ENCODE data around the gene RTP2. TPM values are rescaled to one million over a fixed set of nuclear protein-coding genes. Genes with fewer than 3 reads are reported as not detected.

Gene RTP2
- total RNA-seq, 1 donor from 2014 or later = not detected

DNA sequence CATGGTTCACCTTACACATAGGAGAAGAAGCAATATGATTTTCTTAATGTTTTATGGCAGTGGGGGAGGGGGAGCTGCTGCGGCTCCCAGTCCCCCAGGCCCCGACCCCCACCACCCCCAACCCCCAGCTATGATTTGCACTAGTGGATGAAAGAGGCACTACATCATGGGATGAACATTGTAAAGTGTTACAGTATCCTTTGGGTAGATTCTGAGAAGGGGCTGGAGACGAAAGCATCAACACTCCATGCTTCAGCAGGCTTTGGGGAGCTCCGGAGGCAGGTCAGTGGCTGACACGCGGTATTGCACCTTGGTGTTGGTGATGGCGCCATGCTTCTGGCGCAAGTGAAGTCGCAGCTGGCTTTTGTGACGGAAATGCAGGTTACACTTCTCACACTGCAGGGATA lies 19.9 kb upstream of the RTP2 start:
- no peak for DNase-seq
- no peak for ATAC-seq
- intact Hi-C loops (cut with micrococcal nuclease) = no loop called here

DNA sequence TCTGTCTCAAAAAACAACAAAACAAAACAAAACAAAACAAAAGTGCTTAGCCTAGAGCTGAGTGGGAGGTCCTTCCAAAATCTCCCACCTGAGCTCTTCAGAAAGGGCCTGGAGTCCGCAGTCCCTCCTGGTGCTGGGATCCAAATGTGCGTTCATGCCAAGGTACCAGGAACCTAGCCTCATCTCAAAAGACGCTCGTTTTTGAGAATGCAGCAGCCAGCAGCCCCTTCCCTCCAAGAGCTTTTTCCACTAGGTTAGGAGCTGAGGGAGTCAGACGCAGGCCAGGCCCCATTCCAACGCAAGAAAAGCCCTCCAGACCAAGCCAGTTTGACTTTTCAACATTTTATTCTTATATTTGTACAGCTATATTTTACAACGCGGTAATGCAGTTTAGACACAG lies 18.7 kb upstream of the RTP2 start:
- ATAC-seq (no peak), DNase-seq (no peak)
- intact Hi-C loops (cut with micrococcal nuclease) = no loop called here

DNA sequence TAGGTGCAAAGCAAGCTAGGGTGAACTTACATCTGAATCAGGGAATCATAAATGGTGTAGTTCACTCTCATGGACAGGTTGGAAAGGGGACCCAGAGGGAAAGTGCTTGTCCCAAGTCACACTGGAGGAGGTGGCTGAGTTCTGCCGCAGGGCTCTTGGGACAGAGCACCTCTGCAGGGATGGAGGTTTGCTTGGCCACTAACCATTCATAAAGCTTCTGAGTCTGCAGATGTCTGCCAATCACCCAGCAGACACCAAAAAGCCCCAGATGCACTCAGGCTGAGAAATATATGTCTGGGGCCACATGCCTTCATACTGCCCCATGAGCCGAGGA lies 17.9 kb upstream of the RTP2 start:
- intact Hi-C loops (cut with micrococcal nuclease) = no loop called here
- DNase-seq (no peak), ATAC-seq (peak; percentile 12)

DNA sequence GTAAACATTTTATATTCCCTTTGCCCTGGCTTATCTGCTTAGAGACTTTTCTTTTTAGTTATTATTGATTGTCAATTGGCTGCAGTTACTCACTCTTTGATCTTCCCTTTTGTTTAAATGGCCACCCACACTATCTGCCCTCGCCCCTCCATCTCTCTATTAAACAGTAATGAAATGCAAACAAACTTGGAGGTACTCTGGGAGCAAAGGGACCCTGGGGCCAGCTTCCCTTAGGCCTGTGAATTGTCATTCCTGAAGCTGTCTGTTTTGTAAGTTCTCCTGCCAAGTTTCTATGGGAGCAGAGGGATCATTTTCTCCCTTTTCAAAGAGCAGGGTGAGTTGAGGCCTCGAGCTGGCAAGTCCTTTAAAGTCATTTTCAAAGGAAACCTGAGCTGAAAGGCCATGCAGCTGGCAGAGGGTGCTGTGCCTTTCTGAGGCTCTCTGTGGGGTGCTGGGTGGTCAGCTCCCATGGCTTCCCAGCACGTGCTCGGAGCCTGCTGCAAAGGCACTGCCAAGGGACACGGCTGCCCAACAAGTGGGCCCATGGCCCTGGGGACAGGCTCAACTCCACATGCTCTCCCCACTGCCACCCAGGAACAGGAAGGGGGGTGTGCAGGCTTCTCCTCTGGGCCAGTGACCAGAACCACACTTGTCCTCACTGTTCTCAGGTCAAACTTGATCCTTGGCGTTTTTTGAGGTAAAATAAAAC lies 17.4 kb upstream of the RTP2 start:
- intact Hi-C loops (cut with micrococcal nuclease) = no loop called here
- ATAC-seq (peak; percentile 59), DNase-seq (no peak)

DNA sequence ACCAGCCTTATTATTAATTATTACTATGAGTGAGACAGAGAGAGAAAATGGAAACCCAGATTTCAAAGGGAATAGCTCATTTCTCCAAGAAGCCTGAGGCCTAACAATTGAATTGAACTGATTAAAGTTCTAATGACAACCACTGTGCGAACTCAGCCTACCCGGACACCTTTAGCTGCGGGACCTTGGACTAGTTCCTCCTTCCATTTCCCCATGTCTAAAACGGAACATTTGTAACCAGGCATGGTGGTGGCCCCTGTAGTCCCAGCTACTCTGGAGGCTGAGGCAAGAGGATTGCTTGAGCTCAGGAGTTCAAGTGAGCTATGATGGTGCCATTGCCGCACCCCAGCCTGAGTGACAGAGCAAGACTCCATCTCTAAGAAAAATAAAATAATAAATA lies 16.4 kb upstream of the RTP2 start:
- DNase-seq (no peak), ATAC-seq (no peak)
- intact Hi-C loops (cut with micrococcal nuclease) = no loop called here

DNA sequence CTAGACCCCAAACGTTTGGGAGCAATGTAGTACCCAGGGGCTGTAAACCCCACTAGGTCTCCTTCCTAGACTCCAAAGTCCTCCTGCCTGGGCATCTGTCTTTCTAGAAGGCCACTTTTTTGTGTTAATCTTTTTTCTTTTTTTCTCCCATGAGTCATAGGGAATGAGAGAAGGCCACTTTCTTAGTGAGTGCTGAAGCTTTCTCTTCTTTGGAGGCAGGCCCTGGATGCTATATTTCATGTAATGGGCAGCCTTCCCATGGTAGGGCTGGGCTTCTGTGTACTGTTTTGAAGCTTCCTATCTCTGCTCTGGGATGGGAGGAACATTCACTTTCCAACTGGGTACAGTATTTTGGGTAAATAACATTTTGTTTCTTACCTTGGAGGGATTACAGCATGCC lies 15.2 kb upstream of the RTP2 start:
- ATAC-seq (no peak), DNase-seq (no peak)
- intact Hi-C loops (cut with micrococcal nuclease) = no loop called here

DNA sequence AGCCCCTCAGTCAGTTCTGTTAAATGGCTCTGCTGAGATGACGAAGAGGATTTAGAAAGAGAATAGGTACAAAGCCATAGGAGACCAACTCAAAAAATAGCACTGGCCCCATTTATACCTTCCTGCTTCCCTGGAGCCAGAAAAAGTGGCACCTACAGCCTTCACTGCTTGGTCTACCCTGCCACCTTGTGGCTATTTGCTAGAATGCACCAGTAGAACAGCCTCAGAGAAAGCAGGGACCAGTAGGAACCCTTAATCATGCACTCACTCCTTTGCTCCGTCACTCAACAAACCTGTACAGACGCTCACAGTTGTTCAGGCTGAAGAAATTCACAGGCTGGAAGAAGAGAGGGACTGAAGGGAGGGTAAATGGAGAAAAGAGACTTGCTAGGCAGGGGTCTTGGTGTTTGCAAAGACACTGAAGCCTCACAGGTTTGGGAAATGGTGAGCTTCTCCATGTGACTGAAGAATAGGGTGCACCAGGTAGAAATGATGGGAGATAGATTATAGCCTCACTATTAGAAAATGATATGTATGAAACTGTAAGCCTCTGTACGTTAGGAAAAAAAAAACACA lies 12.1 kb upstream of the RTP2 start:
- intact Hi-C loops (cut with micrococcal nuclease) = no loop called here
- DNase-seq (peak; percentile 50), ATAC-seq (peak; percentile 92)

DNA sequence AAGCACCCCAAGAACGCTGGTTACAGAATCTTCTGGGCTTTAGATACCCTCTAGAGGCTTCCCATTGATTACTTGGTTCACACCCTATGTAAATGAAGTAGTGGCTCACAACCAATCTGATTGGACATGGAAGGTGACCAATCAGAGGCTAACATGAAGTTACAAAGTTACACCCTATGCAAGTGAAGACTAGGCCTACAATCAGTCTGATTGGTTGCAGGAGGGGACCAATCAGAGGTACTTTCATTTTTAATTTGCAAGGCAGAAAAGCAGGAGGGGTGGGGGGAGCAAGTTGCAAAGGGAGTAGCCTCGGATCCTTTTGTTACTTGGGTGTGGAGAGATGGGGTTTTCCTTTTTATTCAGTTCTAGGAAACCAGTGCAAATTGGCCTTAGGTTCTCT lies 11.1 kb upstream of the RTP2 start:
- peak; percentile 68 for ATAC-seq
- intact Hi-C loops (cut with micrococcal nuclease) = no loop called here
- no peak for DNase-seq

DNA sequence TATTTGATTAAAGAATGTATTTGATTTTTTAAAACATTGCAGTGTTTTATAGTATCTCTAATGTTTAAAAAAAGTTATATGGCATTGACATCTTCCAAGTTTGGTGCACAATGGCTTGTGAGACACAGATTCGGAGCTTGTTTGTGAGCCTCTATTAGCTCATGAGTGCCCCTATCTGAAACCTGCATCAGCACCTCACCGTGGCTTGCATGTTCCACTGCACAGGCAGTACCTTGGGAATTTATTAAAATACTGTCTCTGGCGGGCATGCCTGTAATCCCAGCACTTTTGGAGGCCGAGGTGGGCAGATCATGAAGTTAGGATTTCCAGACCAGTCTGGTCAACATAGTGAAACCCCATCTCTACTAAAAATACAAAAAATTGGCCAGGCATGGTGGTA lies 6.8 kb upstream of the RTP2 start:
- DNase-seq (no peak), ATAC-seq (no peak)
- intact Hi-C loops (cut with micrococcal nuclease) = no loop called here

DNA sequence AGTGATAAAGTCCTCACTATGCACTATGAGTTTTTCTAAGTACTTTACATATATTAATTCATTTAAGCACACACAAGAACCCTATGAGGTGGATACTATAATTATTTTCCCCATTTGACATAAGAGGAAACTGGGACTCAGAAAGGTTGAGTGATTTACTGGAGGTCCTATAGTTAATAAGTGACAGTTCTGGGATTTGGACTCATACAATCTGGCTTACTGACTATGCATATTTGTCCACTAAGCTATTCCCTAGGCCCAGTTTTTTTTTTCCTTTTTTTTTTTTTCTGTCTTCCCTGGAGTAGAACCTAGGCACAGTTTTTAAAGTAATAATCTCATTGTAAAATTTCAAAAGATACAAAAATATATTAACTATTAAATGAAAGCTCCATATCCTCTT lies 6.3 kb upstream of the RTP2 start:
- intact Hi-C loops (cut with micrococcal nuclease) = no loop called here
- no peak for ATAC-seq
- DNase-seq = no peak

DNA sequence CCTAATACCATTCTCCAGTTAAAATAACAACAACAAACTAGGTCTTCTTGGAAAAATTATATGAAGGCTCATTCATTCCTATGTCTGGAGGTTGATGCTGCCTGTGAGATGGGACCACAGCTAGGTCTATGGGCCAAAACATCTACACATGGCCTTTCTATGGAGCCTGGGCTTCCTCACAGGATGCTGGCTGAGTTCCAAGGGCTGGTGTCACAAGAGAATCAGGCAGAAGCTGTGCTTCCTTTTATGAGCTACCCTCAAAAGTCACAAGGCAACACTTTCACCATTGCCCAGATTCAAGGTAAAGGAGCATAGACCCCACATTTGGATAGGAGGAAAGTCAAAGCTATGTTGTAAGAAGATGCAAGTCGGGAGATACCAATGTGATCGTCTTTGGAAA lies 4.6 kb upstream of the RTP2 start:
- ATAC-seq (peak; percentile 27), DNase-seq (no peak)
- intact Hi-C loops (cut with micrococcal nuclease) = no loop called here

DNA sequence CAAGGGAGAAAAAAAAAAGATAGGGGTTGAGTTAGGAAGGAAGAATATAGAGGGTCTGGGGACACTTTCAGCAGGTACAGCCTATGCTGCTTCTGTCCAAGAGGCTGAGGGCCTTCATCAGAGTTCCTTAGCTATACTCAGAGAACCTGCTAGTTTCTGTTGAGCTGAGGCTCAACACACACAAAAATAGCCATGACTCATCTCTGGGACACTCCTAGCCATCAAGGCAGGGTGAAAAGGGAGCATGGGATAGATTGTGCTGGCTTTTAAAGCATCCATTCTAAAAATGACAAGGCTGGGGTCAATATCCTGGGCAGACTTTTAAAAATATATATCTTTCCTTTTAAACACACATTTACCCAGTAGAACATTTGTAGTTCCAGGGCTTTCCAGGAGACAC lies 2.8 kb upstream of the RTP2 start:
- intact Hi-C loops (cut with micrococcal nuclease) = no loop called here
- DNase-seq (no peak), ATAC-seq (peak; percentile 91)

DNA sequence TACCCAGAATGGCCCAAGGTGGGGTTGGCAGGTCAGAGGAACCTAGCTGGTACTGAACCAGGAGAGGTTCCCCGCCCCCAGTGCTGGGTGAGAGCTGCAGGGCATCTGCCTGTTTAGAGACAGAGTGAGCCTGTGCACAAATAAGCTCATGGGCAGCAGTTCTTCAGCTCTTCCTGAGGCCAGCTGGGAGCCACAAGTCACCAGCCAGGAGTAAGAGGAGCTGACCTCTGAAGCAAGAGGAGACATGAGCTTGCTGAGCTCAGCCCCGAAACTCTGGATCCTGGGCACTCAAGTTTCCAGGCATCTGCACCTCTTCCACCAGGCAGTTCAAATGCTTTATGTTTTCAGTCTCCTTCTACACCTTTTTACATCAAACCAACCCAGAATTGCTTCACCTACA lies 2.1 kb downstream of the RTP2 start:
- DNase-seq (no peak), ATAC-seq (no peak)
- intact Hi-C loops (cut with micrococcal nuclease) = no loop called here

DNA sequence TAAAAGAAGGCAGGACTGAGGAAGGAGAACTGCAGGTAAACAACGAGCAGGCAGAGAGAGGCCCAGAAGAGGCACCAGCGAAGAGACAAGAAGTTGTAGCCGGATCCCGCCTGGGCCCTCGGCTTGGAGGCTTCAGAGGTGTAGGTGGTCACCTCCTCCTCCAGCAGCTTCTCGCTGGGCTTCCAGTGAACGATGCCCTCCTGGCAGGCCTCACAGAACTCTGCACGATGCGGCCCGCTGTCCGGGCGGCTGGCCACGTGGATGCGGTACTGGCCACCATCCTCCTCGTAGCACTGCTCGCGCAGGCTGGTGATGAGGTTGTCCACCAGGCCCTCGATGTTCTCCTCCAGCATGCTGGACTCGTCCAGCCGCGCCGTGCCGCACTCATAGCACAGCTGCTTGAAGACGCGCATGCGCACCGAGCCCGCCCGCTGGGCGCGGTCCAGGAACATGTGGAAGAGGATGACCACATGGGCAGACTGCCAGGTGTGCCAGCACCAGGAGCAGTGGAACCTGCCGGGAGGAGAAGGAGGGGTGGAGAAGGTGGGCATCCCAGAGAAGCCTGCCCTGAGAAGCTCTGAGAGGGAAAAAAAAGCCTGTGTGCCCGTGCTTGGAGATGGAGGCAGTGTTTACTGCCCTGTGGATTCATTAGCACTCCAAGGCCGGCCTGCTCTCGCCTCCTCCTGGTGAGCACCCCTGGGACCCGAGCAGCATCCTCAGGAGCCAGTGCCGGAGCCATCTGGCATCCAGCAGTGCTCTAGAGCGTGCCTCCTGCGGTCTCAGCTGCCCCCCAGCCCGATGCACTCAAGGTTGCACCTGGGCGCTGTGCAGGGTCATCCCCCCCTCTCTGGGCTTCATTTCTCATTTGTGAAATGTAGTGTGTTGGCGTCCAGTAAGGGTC lies 3.6 kb downstream of the RTP2 start:
- intact Hi-C loops (cut with micrococcal nuclease) = no loop called here
- ATAC-seq (no peak), DNase-seq (no peak)

DNA sequence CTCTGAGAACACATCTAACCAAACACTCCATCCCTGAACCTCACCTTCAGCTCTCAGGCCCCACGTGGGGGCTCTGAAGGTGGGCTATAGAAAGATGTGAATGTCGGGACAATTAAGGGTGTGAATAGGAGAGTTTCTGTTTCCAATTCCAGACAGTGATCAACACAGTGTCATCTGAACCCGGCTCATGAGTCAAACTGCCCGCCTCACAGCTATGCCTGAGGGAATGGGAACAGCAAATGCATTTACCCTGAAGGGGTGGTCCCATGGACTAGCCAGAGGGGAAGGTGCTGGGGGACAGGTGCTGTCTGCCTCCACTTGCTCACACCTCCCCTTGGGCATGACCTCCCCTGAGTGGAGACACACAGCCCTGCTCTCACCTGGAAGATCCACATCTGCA lies 6.3 kb downstream of the RTP2 start:
- no peak for DNase-seq
- intact Hi-C loops (cut with micrococcal nuclease) = no loop called here
- ATAC-seq = no peak

DNA sequence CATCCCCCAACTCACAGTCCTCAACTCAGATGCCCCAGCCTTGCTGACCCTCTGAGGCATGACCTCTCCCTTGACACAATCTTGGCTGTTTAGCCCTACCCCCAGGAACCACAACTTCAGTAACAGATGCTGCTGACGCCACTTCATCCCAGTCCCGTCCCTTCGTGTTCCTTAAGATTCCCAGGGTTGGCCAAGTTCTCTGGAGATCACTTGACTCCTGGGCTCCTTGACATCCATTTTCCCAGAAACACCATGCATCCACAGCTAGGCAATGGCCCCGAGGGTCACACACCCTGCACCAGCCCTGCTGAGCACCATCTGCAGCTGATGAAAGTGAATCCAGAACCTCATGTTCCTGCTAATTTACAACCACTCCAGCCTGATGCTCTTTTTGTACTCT lies 6.9 kb downstream of the RTP2 start:
- DNase-seq = peak; percentile 35
- peak; percentile 74 for ATAC-seq
- intact Hi-C loops (cut with micrococcal nuclease) = no loop called here

DNA sequence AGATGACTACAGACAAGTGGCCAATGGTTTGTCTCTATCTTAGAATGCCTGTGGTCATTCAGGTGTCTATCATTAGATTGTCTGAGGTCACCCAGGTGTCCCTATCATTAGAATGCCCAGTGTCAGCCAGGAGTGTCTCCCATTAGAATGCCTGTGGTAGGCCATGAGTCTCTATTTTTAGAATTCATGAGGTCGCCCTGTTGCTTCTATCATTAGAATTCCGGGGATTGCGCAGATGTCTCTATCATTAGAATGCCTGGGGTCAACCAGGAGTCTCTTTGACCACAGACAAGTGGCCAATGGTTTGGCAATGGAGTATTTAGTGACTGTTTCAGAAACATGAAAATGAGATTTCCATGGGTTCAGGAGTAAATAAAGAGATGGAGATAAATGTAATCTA lies 7.6 kb downstream of the RTP2 start:
- intact Hi-C loops (cut with micrococcal nuclease) = no loop called here
- no peak for DNase-seq
- peak; percentile 64 for ATAC-seq

DNA sequence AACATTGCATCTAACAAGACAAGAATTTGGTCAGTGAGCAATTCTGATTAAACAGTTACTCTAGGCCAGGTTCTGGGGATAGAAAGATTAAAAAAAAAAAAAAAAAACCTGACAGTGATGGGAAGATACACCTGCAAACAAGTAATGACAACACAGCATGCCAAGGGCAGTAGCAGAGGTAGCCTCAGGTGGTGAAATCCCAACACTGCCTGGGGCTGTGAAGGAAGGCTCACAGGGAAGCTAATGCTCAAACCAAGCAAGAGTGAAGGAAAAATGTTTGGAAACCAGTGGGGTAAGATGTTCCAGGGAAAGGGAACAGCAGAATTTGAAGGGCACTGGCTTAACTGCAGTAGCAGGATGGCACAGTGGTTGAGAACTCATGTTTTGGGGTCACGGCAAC lies 8.9 kb downstream of the RTP2 start:
- intact Hi-C loops (cut with micrococcal nuclease) = no loop called here
- ATAC-seq = no peak
- DNase-seq = no peak

DNA sequence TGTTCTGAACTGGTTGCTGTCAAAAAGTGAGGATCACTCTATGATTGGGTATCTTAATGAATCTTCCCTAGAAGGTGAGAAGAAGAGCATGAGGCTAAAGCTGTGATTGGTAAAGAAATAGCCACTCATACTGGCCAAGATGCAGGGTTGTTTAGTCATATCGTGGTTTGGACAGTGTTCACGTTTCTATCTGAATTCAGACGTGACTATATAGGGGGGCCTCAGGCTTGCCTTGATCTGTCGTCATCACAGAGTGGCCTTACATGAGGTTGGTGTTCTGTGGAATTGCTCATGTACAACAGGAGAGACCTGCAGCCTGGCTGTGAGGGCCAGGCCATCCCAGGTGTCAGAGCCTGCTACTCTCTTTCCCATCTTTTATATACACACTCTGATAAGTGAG lies 12.4 kb downstream of the RTP2 start:
- DNase-seq (no peak), ATAC-seq (no peak)
- intact Hi-C loops (cut with micrococcal nuclease) = loop anchor here (10.0 kb wide), 1 partner anchor 475 kb away; no protein-coding TSS in a partner anchor

DNA sequence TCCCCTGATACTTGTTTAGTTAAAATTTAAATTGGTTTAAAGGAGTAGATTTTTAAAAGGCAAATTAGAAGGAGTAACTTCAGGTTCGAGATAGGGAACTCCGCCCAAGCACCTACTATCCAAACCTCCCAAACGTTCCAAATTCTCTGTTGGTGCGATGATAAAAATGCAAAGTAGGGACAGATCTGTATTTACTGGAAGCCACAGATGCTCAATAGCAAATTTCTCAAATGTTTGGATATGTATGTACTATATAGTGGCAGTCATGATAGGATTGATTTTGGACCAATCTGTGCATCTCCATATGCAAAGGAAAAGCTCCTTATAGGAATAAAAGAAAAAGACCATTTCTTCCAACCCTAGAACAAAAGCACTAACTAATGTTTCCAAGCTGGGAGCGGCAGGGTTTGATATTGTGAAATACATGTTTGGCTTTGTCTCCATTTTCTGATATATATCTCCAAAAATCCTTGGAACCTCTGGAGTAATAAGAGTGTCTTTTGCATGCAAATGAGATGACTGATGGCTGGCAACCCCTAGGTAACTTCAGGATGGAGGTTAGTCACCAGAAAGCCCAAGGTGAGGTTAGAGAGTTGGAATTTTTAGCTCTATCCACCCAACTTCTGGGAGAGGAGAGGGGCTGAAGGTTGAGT lies 15.6 kb downstream of the RTP2 start:
- ATAC-seq (no peak), DNase-seq (no peak)
- intact Hi-C loops (cut with micrococcal nuclease) = loop anchor here (10.0 kb wide), 1 partner anchor 472 kb away; no protein-coding TSS in a partner anchor

Data from left ventricle myocardium superior (tissue), 1 donor.